HepG2 (cell line): ENCODE data around the gene SLC25A19. TPM values are rescaled to one million over a fixed set of nuclear protein-coding genes. Genes with fewer than 3 reads are reported as not detected.

Experiments used
- DNMT3B ChIP-seq: conservative IDR thresholded peaks from 2 replicates; pipeline ENCODE4 v1.6.1; 2016; ENCODE audit warnings: missing biosample characterization, control low read depth
- GABPA ChIP-seq, 2 experiments: IDR thresholded peaks; 2 replicates each; pipeline ENCODE4 v1.6.1; 2011 to 2016; ENCODE audit warnings: low read depth in 2 of 2, low read length in 1 of 2, missing biosample characterization in 1 of 2, missing genetic modification characterization in 1 of 2
- TEAD3 ChIP-seq: optimal IDR thresholded peaks from 2 replicates; pipeline ENCODE3; 2016; ENCODE audit warnings: borderline replicate concordance
- ZFAT ChIP-seq: sonication (generic); formaldehyde crosslinking; conservative IDR thresholded peaks from 2 replicates; pipeline ENCODE4 v1.8.1; 2023; ENCODE audit warnings: missing genetic modification reagents, inconsistent platforms
- ZFP36L1 ChIP-seq: sonication (generic); formaldehyde crosslinking; IDR thresholded peaks from 2 replicates; pipeline ENCODE4 v1.8.0; 2022; ENCODE audit warnings: mild to moderate bottlenecking, missing genetic modification reagents, moderate library complexity
- ZNF333 ChIP-seq: sonication (generic); formaldehyde crosslinking; IDR thresholded peaks from 2 replicates; pipeline ENCODE4 v1.4.0; 2020; ENCODE audit warnings: mild to moderate bottlenecking, missing genetic modification reagents, borderline replicate concordance
- ZNF530 ChIP-seq: sonication (generic); formaldehyde crosslinking; IDR thresholded peaks from 2 replicates; pipeline ENCODE4 v1.5.0; 2020; ENCODE audit warnings: low read depth, mild to moderate bottlenecking, missing genetic modification reagents
- ZNF629 ChIP-seq: sonication (generic); formaldehyde crosslinking; conservative IDR thresholded peaks from 2 replicates; pipeline ENCODE4 v1.5.0; 2020; ENCODE audit warnings: missing genetic modification reagents
- ZNF639 ChIP-seq: conservative IDR thresholded peaks from 2 replicates; pipeline ENCODE4 v1.6.1; 2018; ENCODE audit warnings: missing genetic modification reagents
- ZNF746 ChIP-seq: sonication (generic); formaldehyde crosslinking; IDR thresholded peaks from 2 replicates; pipeline ENCODE4 v1.8.0; 2022; ENCODE audit warnings: mild to moderate bottlenecking, missing genetic modification reagents
- ZNF749 ChIP-seq: sonication (generic); formaldehyde crosslinking; IDR thresholded peaks from 2 replicates; pipeline ENCODE4 v1.8.0; 2022; ENCODE audit warnings: mild to moderate bottlenecking, missing genetic modification reagents, moderate library complexity, borderline replicate concordance
- polyA plus RNA-seq, 8 experiments: library from polyadenylated mRNA; depleted of rRNA in 3 of 8; stranded (reverse) in 7 of 8; unstranded in 1 of 8; fragments of >200 nt; fragmentation: Illumina TruSeq in 4 of 8; extraction: Trizol in 4 of 8; gene quantifications; 2 replicates each; pipeline versions ENCODE4 v1.2.1 to v1.2.3, GENCODE V29; 2011 to 2016; ENCODE audit warnings: low read depth in 4 of 8, missing spikeins in 1 of 8, mixed read lengths in 1 of 8; ENCODE audit not compliant: insufficient read depth in 1 of 8
- total RNA-seq, 5 experiments: library from RNA; depleted of rRNA; stranded (reverse); fragments of >200 nt; fragmentation: Illumina TruSeq; extraction: Trizol; gene quantifications; 2 replicates each; pipeline ENCODE4 v1.2.3, GENCODE V29; 2016; ENCODE audit warnings: low read depth in 1 of 5
- TF ChIP-seq, protein P1 (sequence below): sonication (generic); formaldehyde crosslinking; IDR thresholded peaks from 2 replicates; pipeline ENCODE4 v1.4.0; 2020; ENCODE audit warnings: mild to moderate bottlenecking, missing genetic modification reagents
- TF ChIP-seq, protein P2 (sequence below): sonication (generic); formaldehyde crosslinking; IDR thresholded peaks from 2 replicates; pipeline ENCODE4 v1.4.0; 2020; ENCODE audit warnings: missing genetic modification reagents
- TF ChIP-seq, protein P3 (sequence below): IDR thresholded peaks from 2 replicates; pipeline ENCODE4 v1.6.1; 2016
- TF ChIP-seq, protein P4 (sequence below): sonication (generic); formaldehyde crosslinking; IDR thresholded peaks from 2 replicates; pipeline ENCODE4 v1.8.0; 2023; ENCODE audit warnings: mild to moderate bottlenecking, missing genetic modification reagents
- TF ChIP-seq, protein P5 (sequence below): sonication (generic); formaldehyde crosslinking; IDR thresholded peaks from 2 replicates; pipeline ENCODE4 v1.5.1; 2020; ENCODE audit warnings: mild to moderate bottlenecking, missing genetic modification reagents, borderline replicate concordance

SLC25A19 gene
- total and polyA plus RNA-seq, 2 of the 13 experiments (the other 11 are each of a cell fraction or from before 2014, with no cell fraction given): 24.4 to 41.4 TPM

GRCh38 chr17:75261336-75262111 lies 27.7 kb downstream of the SLC25A19 start, which contains the start of the genes GGA3 and MRPS7 (continued):
- no peak; the same call in 1 of the 2 replicates for TF ChIP-seq ZNF639 (CRISPR knock-in tag)
- peak; percentile 76 for TF ChIP-seq DNMT3B (CRISPR knock-in tag)
- peak; percentile 88 for TF ChIP-seq ZFP36L1
- TF ChIP-seq, protein P1, sequence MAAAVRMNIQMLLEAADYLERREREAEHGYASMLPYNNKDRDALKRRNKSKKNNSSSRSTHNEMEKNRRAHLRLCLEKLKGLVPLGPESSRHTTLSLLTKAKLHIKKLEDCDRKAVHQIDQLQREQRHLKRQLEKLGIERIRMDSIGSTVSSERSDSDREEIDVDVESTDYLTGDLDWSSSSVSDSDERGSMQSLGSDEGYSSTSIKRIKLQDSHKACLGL (CRISPR knock-in tag): peak; percentile 85
- peak; percentile 95 for TF ChIP-seq ZNF749 (CRISPR knock-in tag)
- no peak; the same call in 1 of the 2 replicates for TF ChIP-seq ZNF629 (CRISPR knock-in tag)
- TF ChIP-seq, protein P2, sequence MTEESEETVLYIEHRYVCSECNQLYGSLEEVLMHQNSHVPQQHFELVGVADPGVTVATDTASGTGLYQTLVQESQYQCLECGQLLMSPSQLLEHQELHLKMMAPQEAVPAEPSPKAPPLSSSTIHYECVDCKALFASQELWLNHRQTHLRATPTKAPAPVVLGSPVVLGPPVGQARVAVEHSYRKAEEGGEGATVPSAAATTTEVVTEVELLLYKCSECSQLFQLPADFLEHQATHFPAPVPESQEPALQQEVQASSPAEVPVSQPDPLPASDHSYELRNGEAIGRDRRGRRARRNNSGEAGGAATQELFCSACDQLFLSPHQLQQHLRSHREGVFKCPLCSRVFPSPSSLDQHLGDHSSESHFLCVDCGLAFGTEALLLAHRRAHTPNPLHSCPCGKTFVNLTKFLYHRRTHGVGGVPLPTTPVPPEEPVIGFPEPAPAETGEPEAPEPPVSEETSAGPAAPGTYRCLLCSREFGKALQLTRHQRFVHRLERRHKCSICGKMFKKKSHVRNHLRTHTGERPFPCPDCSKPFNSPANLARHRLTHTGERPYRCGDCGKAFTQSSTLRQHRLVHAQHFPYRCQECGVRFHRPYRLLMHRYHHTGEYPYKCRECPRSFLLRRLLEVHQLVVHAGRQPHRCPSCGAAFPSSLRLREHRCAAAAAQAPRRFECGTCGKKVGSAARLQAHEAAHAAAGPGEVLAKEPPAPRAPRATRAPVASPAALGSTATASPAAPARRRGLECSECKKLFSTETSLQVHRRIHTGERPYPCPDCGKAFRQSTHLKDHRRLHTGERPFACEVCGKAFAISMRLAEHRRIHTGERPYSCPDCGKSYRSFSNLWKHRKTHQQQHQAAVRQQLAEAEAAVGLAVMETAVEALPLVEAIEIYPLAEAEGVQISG (CRISPR knock-in tag): peak; percentile 63
- TF ChIP-seq ZNF530 (CRISPR knock-in tag): no peak
- TF ChIP-seq TEAD3 (CRISPR knock-in tag): peak; percentile 52
- peak; percentile 66; the same call in 1 of the 2 replicates for TF ChIP-seq ZNF746 (CRISPR knock-in tag)
- TF ChIP-seq ZNF333 (CRISPR knock-in tag): no peak
- TF ChIP-seq, protein P3, sequence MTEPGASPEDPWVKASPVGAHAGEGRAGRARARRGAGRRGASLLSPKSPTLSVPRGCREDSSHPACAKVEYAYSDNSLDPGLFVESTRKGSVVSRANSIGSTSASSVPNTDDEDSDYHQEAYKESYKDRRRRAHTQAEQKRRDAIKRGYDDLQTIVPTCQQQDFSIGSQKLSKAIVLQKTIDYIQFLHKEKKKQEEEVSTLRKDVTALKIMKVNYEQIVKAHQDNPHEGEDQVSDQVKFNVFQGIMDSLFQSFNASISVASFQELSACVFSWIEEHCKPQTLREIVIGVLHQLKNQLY (CRISPR knock-in tag): no peak
- TF ChIP-seq ZFAT (CRISPR knock-in tag): no peak
- TF ChIP-seq, protein P4, sequence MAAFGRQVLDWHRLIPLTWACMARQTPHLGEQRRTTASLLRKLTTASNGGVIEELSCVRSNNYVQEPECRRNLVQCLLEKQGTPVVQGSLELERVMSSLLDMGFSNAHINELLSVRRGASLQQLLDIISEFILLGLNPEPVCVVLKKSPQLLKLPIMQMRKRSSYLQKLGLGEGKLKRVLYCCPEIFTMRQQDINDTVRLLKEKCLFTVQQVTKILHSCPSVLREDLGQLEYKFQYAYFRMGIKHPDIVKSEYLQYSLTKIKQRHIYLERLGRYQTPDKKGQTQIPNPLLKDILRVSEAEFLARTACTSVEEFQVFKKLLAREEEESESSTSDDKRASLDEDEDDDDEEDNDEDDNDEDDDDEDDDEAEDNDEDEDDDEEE (CRISPR knock-in tag): peak; percentile 76; the same call in 1 of the 2 replicates
- TF ChIP-seq, protein P5, sequence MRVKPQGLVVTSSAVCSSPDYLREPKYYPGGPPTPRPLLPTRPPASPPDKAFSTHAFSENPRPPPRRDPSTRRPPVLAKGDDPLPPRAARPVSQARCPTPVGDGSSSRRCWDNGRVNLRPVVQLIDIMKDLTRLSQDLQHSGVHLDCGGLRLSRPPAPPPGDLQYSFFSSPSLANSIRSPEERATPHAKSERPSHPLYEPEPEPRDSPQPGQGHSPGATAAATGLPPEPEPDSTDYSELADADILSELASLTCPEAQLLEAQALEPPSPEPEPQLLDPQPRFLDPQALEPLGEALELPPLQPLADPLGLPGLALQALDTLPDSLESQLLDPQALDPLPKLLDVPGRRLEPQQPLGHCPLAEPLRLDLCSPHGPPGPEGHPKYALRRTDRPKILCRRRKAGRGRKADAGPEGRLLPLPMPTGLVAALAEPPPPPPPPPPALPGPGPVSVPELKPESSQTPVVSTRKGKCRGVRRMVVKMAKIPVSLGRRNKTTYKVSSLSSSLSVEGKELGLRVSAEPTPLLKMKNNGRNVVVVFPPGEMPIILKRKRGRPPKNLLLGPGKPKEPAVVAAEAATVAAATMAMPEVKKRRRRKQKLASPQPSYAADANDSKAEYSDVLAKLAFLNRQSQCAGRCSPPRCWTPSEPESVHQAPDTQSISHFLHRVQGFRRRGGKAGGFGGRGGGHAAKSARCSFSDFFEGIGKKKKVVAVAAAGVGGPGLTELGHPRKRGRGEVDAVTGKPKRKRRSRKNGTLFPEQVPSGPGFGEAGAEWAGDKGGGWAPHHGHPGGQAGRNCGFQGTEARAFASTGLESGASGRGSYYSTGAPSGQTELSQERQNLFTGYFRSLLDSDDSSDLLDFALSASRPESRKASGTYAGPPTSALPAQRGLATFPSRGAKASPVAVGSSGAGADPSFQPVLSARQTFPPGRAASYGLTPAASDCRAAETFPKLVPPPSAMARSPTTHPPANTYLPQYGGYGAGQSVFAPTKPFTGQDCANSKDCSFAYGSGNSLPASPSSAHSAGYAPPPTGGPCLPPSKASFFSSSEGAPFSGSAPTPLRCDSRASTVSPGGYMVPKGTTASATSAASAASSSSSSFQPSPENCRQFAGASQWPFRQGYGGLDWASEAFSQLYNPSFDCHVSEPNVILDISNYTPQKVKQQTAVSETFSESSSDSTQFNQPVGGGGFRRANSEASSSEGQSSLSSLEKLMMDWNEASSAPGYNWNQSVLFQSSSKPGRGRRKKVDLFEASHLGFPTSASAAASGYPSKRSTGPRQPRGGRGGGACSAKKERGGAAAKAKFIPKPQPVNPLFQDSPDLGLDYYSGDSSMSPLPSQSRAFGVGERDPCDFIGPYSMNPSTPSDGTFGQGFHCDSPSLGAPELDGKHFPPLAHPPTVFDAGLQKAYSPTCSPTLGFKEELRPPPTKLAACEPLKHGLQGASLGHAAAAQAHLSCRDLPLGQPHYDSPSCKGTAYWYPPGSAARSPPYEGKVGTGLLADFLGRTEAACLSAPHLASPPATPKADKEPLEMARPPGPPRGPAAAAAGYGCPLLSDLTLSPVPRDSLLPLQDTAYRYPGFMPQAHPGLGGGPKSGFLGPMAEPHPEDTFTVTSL (CRISPR knock-in tag): no peak; the same call in 1 of the 2 replicates
- TF ChIP-seq GABPA (IDR thresholded peaks at IDR 0.05; ENCODE audit: low read depth, low read length): no peak; the same call in 1 of the 2 replicates
- TF ChIP-seq GABPA (CRISPR knock-in tag; IDR thresholded peaks at IDR 0.05; ENCODE audit: low read depth): peak; percentile 69
